HG03095 (cell line): ENCODE data around the gene SERPINA12.

ENCODE experiments used
- ATAC-seq: cut with Tn5 transposase; IDR thresholded peaks from one replicate; pipeline ENCODE4 v1.9.1; 2021; ENCODE audit warnings: moderate library complexity; ENCODE audit not compliant: unreplicated experiment

Gene SERPINA12

GRCh38 chr14:94441531-94442205 lies 67.6 kb downstream of the SERPINA12 start:
- ATAC-seq = no peak

- no peak for ATAC-seq
These were observed 68.1 kb downstream of the SERPINA12 start for GRCh38 chr14:94441130-94441529.

GRCh38 chr14:94439453-94440057 lies 69.7 kb downstream of the SERPINA12 start:
- ATAC-seq = no peak
